H9 (cell line): ENCODE measurements around the gene KCTD1. TPM values are rescaled to one million over a fixed set of nuclear protein-coding genes. Genes with fewer than 3 reads are reported as not detected.

Experiments
- DNase-seq: peaks from one replicate; pipeline ENCODE4 v3.0.0-alpha.2; 2017
- H2AFZ ChIP-seq: one replicate; pipeline ENCODE4 v1.6.1; 2013; ENCODE audit warnings: mild to moderate bottlenecking, low read length, control low read depth, moderate library complexity
- H2AK5ac ChIP-seq: 2 replicates; pipeline ENCODE4 v1.6.1; 2013; ENCODE audit warnings: low read length, control low read depth, mixed read lengths; ENCODE audit not compliant: insufficient read length
- H2BK120ac ChIP-seq: one replicate; pipeline ENCODE4 v1.6.1; 2013; ENCODE audit warnings: low read depth, mild to moderate bottlenecking, low read length, control low read depth, inconsistent platforms; ENCODE audit not compliant: poor library complexity, severe bottlenecking
- H2BK12ac ChIP-seq: 2 replicates; pipeline ENCODE4 v1.6.1; 2013; ENCODE audit warnings: low read length, control low read depth, mixed read lengths, low read depth; ENCODE audit not compliant: insufficient read length
- H2BK15ac ChIP-seq: 2 replicates; pipeline ENCODE4 v1.6.1; 2013; ENCODE audit warnings: low read depth, low read length, control low read depth
- H2BK20ac ChIP-seq: one replicate; pipeline ENCODE4 v1.6.1; 2013; ENCODE audit warnings: low read depth, mild to moderate bottlenecking, low read length, control low read depth, inconsistent platforms; ENCODE audit not compliant: poor library complexity, severe bottlenecking
- H2BK5ac ChIP-seq: 2 replicates; pipeline ENCODE4 v1.6.1; 2013; ENCODE audit warnings: low read length, control low read depth, mixed read lengths; ENCODE audit not compliant: insufficient read length
- H3K14ac ChIP-seq: 2 replicates; pipeline ENCODE4 v1.6.1; 2013; ENCODE audit warnings: low read length, control low read depth; ENCODE audit not compliant: insufficient read depth
- H3K18ac ChIP-seq: 2 replicates; pipeline ENCODE4 v1.6.1; 2013; ENCODE audit warnings: low read depth, mild to moderate bottlenecking, mixed read lengths, low read length, control low read depth; ENCODE audit not compliant: insufficient read length
- H3K23ac ChIP-seq: 2 replicates; pipeline ENCODE4 v1.6.1; 2013; ENCODE audit warnings: low read length, control low read depth, mixed read lengths, low read depth; ENCODE audit not compliant: insufficient read length
- H3K23me2 ChIP-seq: 2 replicates; pipeline ENCODE4 v1.6.1; 2013; ENCODE audit warnings: low read depth, mild to moderate bottlenecking, mixed read lengths, low read length, control low read depth; ENCODE audit not compliant: insufficient read length, poor library complexity, severe bottlenecking
- H3K27ac ChIP-seq: 2 replicates; pipeline ENCODE4 v1.5.1; 2013; ENCODE audit warnings: low read length, control low read depth, mixed read lengths, low read depth; ENCODE audit not compliant: insufficient read length
- H3K27me3 ChIP-seq: 2 replicates; pipeline ENCODE4 v1.6.1; 2013; ENCODE audit warnings: low read length, control low read depth, inconsistent platforms; ENCODE audit not compliant: insufficient read depth
- H3K4ac ChIP-seq: 2 replicates; pipeline ENCODE4 v1.6.1; 2013; ENCODE audit warnings: low read depth, mild to moderate bottlenecking, control low read depth, inconsistent platforms, low read length, moderate library complexity
- H3K4me1 ChIP-seq: 2 replicates; pipeline ENCODE4 v1.6.1; 2013; ENCODE audit warnings: low read length, control low read depth, inconsistent platforms; ENCODE audit not compliant: insufficient read depth
- H3K4me2 ChIP-seq: 2 replicates; pipeline ENCODE4 v1.6.1; 2013; ENCODE audit warnings: low read length, control low read depth, mixed read lengths; ENCODE audit not compliant: insufficient read length, insufficient read depth
- H3K56ac ChIP-seq: 2 replicates; pipeline ENCODE4 v1.6.1; 2013; ENCODE audit warnings: low read depth, mild to moderate bottlenecking, mixed read lengths, low read length, control low read depth; ENCODE audit not compliant: insufficient read length
- H3K79me1 ChIP-seq: 2 replicates; pipeline ENCODE4 v1.6.1; 2013; ENCODE audit warnings: low read depth, mild to moderate bottlenecking, moderate library complexity, low read length, control low read depth, inconsistent platforms; ENCODE audit not compliant: insufficient read depth, poor library complexity, severe bottlenecking
- H3K79me2 ChIP-seq: 2 replicates; pipeline ENCODE4 v1.6.1; 2013; ENCODE audit warnings: low read length, control low read depth, inconsistent platforms; ENCODE audit not compliant: insufficient read depth
- H3K9ac ChIP-seq: 2 replicates; pipeline ENCODE4 v1.6.1; 2013; ENCODE audit warnings: low read length, control low read depth, mixed read lengths; ENCODE audit not compliant: insufficient read length; ENCODE audit errors: extremely low read depth
- H3K9me3 ChIP-seq: one replicate; pipeline ENCODE4 v1.6.1; 2013; ENCODE audit warnings: low read depth, low read length, inconsistent platforms; ENCODE audit not compliant: control insufficient read depth
- H3T11ph ChIP-seq: one replicate; pipeline ENCODE4 v1.6.1; 2013; ENCODE audit warnings: mild to moderate bottlenecking, low read length, control low read depth, inconsistent platforms
- H4K20me1 ChIP-seq: one replicate; pipeline ENCODE4 v1.6.1; 2013; ENCODE audit not compliant: control insufficient read depth, insufficient read length, insufficient read depth
- H4K5ac ChIP-seq: 2 replicates; pipeline ENCODE4 v1.6.1; 2013; ENCODE audit warnings: low read depth, mild to moderate bottlenecking, mixed read lengths, low read length, control low read depth; ENCODE audit not compliant: insufficient read length
- H4K8ac ChIP-seq: replicated peaks from 2 replicates; pipeline ENCODE4 v1.6.1; 2013; ENCODE audit warnings: low read length, control low read depth, mixed read lengths, low read depth; ENCODE audit not compliant: insufficient read length
- H4K91ac ChIP-seq: 2 replicates; pipeline ENCODE4 v1.6.1; 2013; ENCODE audit warnings: low read depth, mild to moderate bottlenecking, moderate library complexity, mixed read lengths, low read length, control low read depth; ENCODE audit not compliant: insufficient read length
- H3K27ac Mint-ChIP-seq, 3 experiments: 2 replicates in 2 of 3; 3 replicates in 1 of 3; pipeline ENCODE4 v1.8.0; 2020 to 2021; ENCODE audit warnings: mixed read lengths in 3 of 3, mild to moderate bottlenecking in 1 of 3, moderate library complexity in 1 of 3
- H3K27me3 Mint-ChIP-seq: 2 replicates; pipeline ENCODE4 v1.8.0; 2021; ENCODE audit warnings: low read depth, mild to moderate bottlenecking, moderate library complexity, mixed read lengths
- H3K36me3 Mint-ChIP-seq, 3 experiments: 2 replicates in 2 of 3; 3 replicates in 1 of 3; pipeline ENCODE4 v1.8.0; 2020 to 2021; ENCODE audit warnings: low read depth in 3 of 3, mixed read lengths in 3 of 3; ENCODE audit not compliant: insufficient read depth in 1 of 3
- H3K4me1 Mint-ChIP-seq, 2 experiments: 2 replicates each; pipeline ENCODE4 v1.8.0; 2020; ENCODE audit warnings: mixed read lengths in 2 of 2
- H3K4me3 Mint-ChIP-seq, 2 experiments: 2 replicates in 1 of 2; 3 replicates in 1 of 2; pipeline ENCODE4 v1.8.0; 2020 to 2021; ENCODE audit warnings: mild to moderate bottlenecking in 2 of 2, mixed read lengths in 2 of 2, moderate library complexity in 1 of 2
- H3K9me3 Mint-ChIP-seq, 2 experiments: 2 replicates in 1 of 2; 3 replicates in 1 of 2; pipeline ENCODE4 v1.8.0; 2020; ENCODE audit warnings: mild to moderate bottlenecking in 2 of 2, mixed read lengths in 2 of 2, moderate library complexity in 1 of 2
- WGBS: extraction: QIAGEN DNeasy Blood & Tissue Kit; methylation state at CpG from one replicate; pipeline ENCODE4 v1.1.7; 2013; ENCODE audit warnings: missing lambda C conversion rate, low lambda C conversion rate, mixed read lengths; ENCODE audit not compliant: insufficient read length; ENCODE audit errors: extremely low coverage; 5-methylcytosine and 5-hydroxymethylcytosine counted together
- total RNA-seq: library from RNA; stranded (reverse); gene quantifications from 2 replicates; pipeline ENCODE4 v1.2.1, GENCODE V29; 2021
- TF ChIP-seq, protein P1 (sequence below): fragments of 200-600 bp; sonication (generic); conservative IDR thresholded peaks from 3 replicates; pipeline ENCODE4 v1.8.0; 2021; ENCODE audit warnings: antibody characterized with exemption, mild to moderate bottlenecking

Gene KCTD1
- total RNA-seq, 1 experiment from 2014 or later: 10.8 TPM

DNA sequence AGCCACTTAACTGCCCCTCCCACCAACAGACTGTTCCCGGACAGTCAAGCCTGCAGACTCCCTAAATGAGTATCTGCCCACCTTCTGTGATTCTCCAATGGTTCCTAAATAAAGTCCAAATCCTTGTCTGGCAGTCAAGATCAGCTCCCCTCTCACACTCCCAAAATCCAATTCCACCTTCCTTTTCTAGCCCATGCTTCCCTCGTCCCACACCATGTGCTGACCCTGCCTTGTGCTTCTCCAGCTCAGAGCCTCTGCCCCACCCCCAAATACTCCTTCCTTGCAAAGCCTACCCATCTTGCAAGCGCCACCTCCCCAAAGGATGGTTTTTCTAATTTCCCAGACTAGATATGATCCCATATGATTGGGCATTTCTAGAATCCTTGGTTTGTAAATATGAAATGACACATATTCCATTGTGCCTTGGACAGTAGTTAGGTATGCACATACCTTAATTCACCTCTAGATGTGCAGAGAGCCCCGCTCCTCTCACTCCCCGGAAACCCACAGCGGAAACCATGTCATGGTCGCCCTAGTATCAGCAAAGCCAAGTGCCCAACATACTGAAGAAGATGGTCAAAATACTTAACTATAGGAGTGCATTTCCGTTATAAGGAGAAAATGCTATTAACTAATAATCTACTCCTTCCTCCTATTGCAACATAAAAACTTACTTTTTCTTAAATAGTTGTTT lies 97.2 kb downstream of the KCTD1 start:
- H2AK5ac ChIP-seq: no peak overlapping the region
- Mint-ChIP-seq H3K9me3 (no peaks in the 10 kb centered on the region), H3K4me1 (peaks cover 8 to 16% of the 10 kb centered on the region in 2 experiments), H3K36me3 (peaks cover 0 to 15% (median 0%) of the 10 kb centered on the region in 3 experiments; a peak in 3 of 7 replicates), H3K27me3 (no peaks in the 10 kb centered on the region), H3K27ac (no peak overlapping the region), H3K4me3 (no peak overlapping the region)
- no peak overlapping the region for H4K5ac ChIP-seq
- H3K56ac ChIP-seq: no peak overlapping the region
- WGBS: no CpG with 5 or more reads among the region's 8 CpGs
- no peak overlapping the region for H2BK5ac ChIP-seq
- no peak overlapping the region for H2BK20ac ChIP-seq
- no peaks in the 10 kb centered on the region for H3K79me1 ChIP-seq
- H2AFZ ChIP-seq: no peak overlapping the region
- H2BK120ac ChIP-seq: no peak overlapping the region
- H3K18ac ChIP-seq: no peak overlapping the region
- H4K91ac ChIP-seq: no peak overlapping the region
- no peak overlapping the region for H3K14ac ChIP-seq
- H3K9ac ChIP-seq: no peak overlapping the region
- H4K20me1 ChIP-seq: no peaks in the 10 kb centered on the region
- H3K23ac ChIP-seq: no peak overlapping the region
- TF ChIP-seq, protein P1, sequence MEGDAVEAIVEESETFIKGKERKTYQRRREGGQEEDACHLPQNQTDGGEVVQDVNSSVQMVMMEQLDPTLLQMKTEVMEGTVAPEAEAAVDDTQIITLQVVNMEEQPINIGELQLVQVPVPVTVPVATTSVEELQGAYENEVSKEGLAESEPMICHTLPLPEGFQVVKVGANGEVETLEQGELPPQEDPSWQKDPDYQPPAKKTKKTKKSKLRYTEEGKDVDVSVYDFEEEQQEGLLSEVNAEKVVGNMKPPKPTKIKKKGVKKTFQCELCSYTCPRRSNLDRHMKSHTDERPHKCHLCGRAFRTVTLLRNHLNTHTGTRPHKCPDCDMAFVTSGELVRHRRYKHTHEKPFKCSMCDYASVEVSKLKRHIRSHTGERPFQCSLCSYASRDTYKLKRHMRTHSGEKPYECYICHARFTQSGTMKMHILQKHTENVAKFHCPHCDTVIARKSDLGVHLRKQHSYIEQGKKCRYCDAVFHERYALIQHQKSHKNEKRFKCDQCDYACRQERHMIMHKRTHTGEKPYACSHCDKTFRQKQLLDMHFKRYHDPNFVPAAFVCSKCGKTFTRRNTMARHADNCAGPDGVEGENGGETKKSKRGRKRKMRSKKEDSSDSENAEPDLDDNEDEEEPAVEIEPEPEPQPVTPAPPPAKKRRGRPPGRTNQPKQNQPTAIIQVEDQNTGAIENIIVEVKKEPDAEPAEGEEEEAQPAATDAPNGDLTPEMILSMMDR: no peak
- H3K4me1 ChIP-seq: peaks cover 3% of the 10 kb centered on the region; the same call in 1 of the 2 replicates
- no peak overlapping the region for H3T11ph ChIP-seq
- no peaks in the 10 kb centered on the region for H3K79me2 ChIP-seq
- no peak overlapping the region for H3K27ac ChIP-seq
- no peaks in the 10 kb centered on the region for H3K9me3 ChIP-seq
- no peak overlapping the region for H2BK12ac ChIP-seq
- no peaks in the 10 kb centered on the region for H3K27me3 ChIP-seq
- no peak overlapping the region for H4K8ac ChIP-seq
- H2BK15ac ChIP-seq: no peak overlapping the region
- H3K23me2 ChIP-seq: no peaks in the 10 kb centered on the region
- H3K4ac ChIP-seq: no peak overlapping the region
- no peak overlapping the region for H3K4me2 ChIP-seq
- DNase-seq: no peak
